SK-MEL-5 (cell line): ENCODE results near the gene DENND10. TPM values are rescaled to one million over a fixed set of nuclear protein-coding genes. Genes with fewer than 3 reads are reported as not detected.
"Not testable (repeated sequence)": the region's sequence is repeated elsewhere in the genome, so short reads cannot be mapped to it uniquely, and the experiment has no call there.

Source experiments
- DNase-seq: peaks from one replicate; pipeline ENCODE4 v3.0.0-alpha.2; 2016; ENCODE audit warnings: low read depth, low spot score
- in situ Hi-C: cut with HindIII; loops from 2 replicates; pipeline ENCODE4 v1.10.0; 2016; ENCODE audit warnings: low sequenced_read_pairs, high pct_unique_total_duplicates, low pct_unique_long_range_greater_than_20kb
- total RNA-seq: library from RNA; depleted of rRNA; stranded (reverse); fragments of >200 nt; shearing (Covaris generic); gene quantifications from 2 replicates; pipeline ENCODE4 v1.2.3, GENCODE V29; 2014

Gene DENND10
- total RNA-seq, 1 experiment from 2014 or later: 55.6 TPM

DNA sequence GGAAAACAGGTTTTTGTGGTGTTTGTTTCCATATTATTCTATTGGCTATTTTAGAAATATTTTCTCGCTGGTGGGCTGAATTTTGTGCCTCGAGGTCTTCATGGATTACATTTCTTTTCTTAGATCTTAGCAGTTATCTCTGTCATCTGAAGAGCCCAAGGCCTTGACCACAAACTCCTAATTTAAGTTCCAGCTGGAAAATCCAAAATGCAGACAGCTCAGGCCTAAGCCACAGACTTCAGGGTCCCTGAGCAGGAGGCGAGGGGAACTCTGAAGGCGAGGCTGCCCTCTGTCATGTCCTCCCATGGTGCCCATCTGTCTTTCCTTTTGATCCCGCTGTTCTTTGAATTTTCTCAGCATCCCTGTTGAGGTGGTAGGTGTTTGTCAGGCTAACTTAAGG is 14.3 kb downstream of the DENND10 start:
- no peak for DNase-seq
- in situ Hi-C loops: no loop called here

DNA sequence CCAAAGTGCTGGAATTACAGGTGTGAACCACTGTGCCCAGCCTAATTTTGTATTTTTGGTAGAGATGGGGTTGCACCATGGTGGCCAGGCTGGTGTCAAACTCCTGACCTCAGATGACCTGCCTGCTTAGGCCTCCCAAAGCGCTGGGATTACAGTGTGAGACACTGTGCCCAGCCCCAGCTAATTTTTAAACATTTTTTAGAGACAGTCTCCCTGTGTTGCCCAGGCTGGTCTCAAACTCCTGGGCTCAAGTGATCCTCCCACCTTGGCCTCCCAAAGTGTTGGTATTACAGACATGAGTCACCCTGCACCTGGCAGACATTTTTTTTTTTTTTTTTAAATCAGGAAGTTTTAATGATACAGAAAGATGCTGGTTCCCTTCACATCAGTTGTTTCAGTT is 15.5 kb downstream of the DENND10 start:
- in situ Hi-C loops: no loop called here
- no peak for DNase-seq

DNA sequence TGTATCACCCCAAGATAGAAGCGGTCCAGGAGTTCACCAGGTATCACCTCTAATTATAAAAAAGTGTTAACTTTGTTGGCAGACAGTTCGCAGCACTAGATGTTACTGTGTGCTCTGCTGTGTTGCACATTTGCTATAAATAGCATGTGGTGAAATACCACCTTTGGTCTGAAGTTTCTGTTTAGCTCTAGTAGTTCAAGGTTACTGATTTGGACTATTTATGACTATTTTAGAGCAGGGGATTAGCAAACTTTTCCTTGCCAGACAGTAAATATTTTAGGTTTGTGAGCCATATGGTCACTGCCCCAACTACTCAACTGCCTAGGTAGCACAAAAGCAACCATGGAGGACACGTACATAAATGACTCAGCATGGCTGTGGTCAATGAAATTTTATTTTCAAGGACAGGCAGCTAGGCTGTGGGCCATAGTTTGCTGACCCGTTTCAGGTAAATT is 16.5 kb downstream of the DENND10 start:
- DNase-seq: no peak
- in situ Hi-C loops: no loop called here

DNA sequence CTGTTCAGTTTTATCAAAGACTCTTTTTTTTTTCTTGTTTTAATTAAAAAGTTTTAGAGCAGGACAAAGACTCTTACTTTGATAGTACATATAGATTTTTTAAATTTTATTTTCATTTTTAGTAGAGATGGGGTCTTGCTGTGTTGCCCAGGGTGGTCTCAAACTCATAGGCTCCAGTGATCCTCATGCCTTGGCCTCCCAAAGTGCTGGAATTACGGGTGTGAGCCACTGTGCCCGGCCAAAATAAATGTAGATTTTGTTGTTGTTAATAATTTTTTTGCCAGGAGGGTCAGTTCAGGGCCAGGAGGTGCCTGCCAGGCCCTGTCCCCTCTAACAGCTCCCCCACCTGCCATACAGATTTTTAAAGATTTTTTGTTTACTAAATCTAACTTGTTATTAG is 17.0 kb downstream of the DENND10 start:
- DNase-seq: no peak
- in situ Hi-C loops: no loop called here

DNA sequence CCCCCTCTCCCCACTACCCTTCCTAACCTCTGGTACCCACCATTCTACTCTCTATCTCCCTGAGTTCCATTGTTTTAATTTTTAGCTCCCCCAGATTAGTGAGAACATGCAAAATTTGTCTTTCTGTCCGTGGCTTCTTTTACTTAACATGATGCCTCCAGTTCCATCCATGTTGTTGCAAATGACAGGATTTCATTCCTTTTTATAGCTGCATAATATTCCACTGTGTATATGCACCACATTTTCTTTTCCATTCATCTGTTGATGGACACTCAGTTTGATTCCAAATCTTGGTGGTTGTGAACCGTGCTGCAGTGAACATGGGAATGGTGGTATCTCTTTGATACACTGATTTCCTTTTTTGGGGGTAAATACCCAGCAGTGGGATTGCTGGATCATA is 22.0 kb downstream of the DENND10 start:
- in situ Hi-C loops: no loop called here
- DNase-seq: no peak

DNA sequence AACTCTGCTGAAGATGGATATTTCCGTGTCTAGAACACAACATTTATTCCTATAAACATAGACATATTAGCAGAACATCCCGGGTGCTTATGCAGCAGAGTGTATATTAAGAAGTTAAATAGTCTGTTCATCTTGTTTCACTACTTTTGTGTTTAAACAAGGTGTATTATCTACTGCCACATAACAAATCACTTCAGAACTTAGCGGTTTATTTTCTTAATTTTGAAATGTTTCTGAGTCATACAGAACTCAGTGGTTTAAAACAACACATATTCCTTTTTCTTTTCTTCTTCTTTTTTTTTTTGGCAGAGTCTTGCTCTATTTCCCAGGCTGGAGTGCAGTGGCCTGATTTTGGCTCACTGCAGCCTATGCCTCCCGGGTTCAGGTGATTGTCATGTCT is 25.8 kb downstream of the DENND10 start:
- no peak for DNase-seq
- in situ Hi-C loops: no loop called here

DNA sequence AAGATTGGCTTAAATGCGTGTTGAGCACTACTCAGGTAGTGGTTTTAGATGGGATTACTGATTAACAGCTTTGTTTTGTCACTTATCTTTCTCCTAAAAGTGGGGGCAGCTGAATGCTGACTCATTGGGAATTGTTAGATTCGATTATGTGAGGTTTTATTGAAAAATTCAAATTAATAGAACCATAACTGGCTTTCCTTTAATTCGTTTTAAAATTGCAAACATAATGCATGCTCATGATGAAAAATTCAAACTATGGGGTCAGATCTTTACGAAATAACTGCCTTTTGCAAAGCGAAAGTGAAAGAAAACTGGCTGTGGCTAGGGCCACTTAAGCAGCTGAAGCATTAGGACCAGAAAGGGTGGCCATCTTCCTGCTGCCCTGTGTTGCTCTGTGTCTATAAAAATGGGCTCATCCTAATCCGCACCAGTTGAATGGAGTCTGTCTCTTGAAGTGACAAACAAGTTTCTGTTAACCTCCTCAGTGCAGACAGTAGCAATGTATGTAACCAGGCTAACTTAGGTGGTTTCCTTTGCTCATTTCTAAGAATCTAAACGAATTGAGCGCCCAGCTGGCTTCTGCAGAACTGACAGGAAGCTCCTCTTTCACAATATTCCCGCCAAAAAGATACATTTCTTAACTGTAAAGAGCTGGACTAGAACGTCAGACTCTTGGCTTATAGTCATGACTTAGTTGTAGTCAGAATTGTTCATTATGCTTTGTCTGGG is 27.8 kb downstream of the DENND10 start:
- in situ Hi-C loops: no loop called here
- peak; percentile 15 for DNase-seq

DNA sequence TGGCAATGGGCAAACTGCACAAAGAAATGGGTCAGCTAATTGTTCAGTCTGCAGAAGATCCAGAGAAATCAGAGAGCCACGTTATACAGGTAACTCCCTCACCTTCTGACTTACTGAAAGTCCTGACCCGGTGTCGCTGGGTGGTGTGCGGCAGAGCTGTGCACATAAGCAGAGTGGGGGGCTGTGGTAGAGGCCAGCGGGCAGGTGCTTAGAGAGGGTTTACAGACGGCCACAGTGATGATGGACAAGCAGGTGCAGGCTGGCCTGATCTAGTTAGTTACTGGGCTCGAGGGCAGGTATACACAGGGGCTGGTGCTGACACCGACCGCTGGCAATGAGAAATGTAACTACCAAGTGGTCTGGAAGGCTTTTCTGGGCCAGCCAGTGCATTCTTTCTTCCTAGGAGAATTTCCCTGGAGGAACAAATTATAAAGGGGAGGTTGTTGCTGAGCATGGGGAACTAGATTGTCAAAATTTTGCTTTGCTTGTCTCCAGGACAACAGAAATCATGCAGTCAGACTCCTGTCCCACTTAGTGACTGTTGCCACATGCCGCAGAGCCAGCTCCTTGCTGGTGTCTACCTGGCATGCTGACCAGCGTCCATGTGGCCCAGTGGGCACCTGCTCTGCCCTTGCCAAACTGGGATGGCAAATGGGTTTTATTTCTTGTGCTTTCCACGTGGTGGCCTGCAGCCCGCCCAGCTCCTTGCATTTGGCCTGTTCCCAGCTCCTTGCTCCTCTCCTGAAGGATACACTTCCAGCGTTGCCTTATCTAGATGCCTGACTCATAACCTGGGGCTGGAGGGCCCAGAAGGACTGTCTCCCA is 28.8 kb downstream of the DENND10 start:
- in situ Hi-C loops: no loop called here
- DNase-seq: no peak

DNA sequence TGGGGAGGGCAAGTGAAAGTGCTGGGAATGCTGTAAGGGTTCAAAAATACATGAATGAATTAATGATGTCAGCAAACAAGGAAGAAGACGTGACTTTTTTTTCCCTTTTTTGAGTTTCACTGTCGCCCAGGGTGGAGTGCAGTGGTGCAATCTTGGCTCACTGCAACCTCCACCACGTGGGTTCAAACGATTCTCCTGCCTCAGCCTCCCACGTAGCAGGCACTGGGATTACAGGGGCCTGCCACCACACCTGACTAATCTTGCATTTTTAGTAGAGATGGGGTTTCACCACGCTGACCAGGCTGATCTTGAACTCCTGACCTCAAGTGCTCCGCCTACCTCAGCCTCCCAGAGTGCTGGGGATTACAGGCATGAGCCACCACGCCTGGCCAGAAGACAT is 30.0 kb downstream of the DENND10 start:
- in situ Hi-C loops: no loop called here

DNA sequence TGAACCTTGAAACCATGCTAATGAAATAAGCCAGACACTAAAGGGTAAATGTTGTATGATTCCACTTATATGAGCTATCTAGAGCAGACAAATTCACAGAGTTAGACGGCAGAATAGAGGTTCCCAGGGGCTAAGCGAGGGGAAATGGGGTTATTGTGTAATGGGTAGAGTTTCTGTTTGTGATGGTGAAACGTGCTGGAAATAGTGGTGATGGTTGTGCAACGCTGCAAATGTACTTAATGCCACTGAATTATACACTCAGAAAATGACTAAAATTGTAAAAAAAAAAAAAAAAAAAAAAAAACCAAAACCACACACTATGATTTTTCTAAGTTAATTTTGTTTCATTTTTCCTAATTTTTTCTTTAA is 31.6 kb downstream of the DENND10 start:
- in situ Hi-C loops: no loop called here
- DNase-seq: no peak

More for the DNA sequence above, 30.0 kb downstream of the DENND10 start:
- no peak for DNase-seq

DNA sequence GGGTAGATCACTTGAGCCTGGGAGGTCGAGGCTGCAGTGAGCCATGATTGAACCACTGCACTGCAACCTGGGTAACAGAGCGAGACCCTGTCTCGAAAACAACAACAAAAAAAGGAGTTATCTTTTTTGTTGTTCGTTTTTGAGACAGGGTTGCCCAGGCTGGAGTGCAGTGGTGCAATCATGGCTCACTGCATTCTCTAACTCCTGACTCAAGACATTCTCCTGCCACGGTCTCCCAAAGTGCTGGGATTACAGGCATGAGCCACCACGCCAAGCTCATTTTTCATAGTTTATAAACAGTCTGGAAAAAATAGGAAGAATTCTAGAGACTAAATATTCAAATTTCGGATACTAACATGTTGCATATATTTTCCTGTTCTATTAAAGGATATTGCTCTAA is 32.2 kb downstream of the DENND10 start:
- DNase-seq: no peak
- in situ Hi-C loops: no loop called here

DNA sequence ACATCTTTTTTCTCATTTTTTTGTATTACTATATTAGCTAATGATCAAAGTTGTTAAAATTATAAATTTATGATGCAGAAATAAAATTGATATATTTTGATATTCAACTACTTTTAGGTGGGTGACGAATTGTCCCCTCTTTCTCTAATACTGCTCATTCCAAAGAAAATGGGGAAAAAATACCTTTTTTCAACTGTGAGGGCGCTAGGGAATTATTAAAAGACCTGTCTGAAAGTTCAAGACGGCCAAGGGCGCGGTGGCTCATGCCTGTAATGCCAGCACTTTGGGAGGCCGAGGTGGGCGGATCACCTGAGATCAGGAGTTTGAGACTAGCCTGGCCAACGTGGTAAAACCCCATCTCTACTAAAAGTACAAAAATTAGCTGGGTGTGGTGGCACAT is 34.0 kb downstream of the DENND10 start:
- in situ Hi-C loops, DNase-seq: not testable (repeated sequence)

DNA sequence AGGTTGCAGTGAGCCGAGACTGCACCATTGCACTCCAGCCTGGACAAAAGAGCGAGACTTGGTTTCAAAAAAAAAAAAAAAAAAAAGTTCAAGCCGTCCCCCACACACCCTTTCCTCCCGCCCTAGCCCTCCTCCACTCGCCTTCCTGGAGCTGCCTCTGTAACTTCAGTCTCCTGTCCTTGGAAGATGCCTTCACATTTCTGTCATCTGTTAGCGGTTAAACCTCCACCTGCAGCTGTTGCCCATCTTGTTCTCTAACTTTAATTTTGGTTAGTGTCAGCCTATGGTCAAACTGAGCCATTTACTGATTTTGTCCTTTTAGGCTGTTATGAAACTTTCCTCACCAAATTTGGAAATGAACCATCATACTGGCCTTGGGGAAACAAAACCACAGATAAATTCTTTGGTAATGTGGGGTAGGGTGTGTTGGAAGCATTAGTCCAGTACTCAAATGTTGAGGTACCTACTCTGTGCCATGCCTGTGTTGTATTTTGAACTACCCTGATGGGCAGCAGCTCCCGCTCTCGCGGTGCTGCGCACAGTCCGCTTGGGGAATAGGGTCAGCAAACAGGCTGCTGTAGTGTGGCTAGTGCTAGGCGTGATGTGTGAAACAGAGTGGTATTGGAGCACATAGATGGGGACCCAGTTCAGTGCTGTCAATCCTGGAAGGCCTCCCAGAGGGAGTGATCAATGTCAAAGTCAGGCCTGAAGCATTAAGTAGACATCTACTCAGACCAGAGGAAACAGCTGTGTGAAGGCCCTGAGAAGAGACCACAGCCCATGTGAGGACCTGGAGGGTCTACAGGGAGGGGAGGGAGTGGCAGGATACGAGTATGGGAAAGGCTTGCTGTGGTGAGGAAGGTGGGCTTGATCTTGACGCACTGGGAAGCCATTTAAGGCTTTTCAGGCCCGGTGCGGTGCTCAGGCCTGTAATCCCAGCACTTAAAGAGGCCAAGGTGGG is 34.7 kb downstream of the DENND10 start:
- no peak for DNase-seq
- in situ Hi-C loops: no loop called here

DNA sequence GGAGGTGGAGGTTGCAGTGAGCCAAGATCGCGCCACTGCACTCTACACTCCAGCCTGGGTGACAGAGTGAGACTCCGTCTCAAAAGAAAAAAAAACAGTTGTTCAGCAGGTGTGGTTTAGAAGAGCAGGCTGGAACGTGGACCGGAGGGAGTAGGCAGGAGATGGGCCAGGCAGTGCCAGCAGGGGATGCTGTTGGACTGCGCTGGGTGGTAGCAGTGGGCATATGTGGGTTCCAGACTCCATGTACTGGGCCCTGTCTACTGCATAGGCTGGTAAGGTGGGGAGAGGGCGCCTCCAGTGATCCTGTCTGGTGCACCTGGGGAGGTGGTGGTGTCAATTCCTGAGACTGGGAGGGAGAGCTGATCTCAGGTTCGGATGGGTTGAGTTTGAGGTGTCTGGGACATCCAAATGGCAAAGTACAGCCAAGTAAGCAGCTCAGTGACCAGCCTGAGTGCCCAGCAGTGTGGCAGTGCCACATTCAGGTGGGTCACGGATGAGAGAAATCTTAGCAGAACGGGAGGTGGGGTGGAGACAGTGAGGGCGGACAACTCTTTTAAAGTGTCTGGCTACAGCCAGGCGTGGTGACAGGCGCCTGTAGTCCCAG is 35.7 kb downstream of the DENND10 start:
- peak; percentile 53 for DNase-seq
- in situ Hi-C loops: no loop called here

DNA sequence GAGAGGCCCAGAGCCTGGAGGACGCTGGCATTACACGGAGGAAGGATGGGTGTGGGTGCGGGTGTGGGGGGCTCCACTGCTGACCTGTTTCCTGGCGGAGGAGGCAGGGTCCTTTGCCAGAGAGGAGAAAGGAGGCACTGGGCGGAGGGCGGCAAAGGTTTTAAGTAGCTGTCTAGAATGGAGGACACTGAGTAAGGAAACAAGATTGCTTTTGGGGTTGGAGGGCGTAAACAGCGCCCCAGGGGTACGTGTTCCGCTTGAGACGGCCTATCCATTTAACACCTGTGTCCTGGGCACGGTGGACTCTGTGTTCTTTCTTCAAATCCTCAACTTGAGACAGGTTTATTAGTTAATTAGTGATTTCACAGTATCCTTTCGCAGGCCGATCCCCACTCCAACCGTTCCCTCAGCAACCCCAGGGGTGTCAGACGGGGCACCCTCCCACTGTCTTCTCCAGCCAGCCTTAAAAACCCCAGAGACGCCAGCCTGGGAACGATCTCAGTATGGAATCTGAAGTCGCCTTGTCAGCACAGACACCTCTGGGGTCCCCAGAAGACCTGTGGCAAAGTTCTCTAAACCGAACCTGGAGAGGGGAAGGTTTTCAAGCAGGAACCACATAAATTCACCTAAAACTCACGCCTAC is 36.8 kb downstream of the DENND10 start:
- DNase-seq: no peak

DNA sequence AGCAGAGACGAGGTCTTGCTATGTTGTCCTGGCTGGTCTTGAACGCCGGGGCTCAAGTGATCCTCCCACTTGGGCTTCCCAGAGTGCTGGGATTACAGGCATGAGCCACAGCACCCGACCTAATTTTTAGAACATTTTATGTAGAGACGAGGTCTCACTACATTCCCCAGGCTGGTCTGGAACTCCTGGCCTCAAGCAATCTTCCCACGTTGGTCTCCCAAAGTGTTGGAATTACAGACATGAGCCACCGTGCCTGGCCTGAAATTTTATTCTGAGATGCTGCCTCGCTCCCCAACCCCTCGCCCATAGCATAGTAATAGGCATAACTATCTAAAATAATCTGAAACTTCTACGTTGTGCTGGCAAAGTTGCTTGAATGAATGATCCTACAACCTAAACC is 39.7 kb downstream of the DENND10 start:
- in situ Hi-C loops: no loop called here
- DNase-seq: no peak

More for the DNA sequence above, 36.8 kb downstream of the DENND10 start:
- in situ Hi-C loops: no loop called here

DNA sequence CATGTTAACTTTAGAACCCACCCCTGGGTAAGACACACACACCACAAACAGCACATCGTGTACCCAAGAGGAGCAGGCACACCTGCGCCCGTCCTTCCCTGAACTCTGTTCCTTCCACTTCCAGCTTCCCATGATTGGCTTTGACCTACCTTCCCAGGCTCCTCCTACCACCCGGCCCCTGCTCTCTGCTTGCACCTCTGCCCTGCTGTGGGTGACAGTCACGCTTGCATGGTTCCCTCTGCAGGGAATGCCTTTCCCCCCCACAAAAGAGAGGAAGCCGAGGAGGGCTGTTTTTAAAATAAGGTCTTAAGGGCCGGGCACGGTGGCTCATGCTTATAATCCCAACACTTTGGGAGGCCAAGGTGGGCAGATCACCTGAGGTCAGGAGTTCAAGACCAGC is 45.2 kb downstream of the DENND10 start:
- no peak for DNase-seq
- in situ Hi-C loops: no loop called here
